C4-2B (cell line): ENCODE data around the gene POLA2.

Source experiments
- ZFX ChIP-seq: fragments of 450-650 bp; IDR thresholded peaks from 2 replicates; pipeline ENCODE4 v1.6.1; 2017
- TF ChIP-seq, protein P1 (sequence below): fragments of 450-650 bp; conservative IDR thresholded peaks from 2 replicates; pipeline ENCODE4 v1.5.1; 2017; ENCODE audit warnings: mild to moderate bottlenecking

DNA sequence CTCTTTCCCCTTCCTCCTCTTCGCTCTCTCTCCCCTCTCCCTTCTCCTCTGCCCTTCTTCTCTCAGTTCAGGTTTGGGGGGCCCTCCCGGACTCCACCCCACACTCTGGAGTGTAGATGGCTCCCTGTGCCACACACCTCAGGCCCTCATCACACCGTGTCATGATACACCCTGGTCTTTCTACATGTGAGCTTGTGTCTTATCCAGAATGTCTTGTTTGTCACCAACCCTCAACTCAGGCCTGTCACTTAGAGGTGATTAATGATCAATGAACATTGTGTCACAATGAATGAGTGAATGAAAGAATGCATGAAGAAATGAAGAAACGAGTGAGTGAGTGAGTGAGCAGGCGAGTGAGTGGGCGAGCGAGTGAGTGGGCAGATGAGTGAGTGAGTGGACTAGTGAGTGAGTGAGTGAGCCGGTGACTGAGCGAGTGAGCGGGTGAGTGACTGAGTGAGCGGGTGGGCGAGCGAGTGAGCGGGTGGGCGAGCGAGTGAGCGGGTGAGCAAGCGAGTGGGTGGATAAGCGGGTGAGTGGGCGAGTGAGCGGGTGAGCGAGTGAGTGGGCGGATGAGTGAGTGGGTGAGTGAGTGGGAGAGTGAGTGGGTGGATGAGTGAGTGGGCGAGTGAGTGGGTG, 46.2 kb upstream of the POLA2 start:
- TF ChIP-seq, protein P1, sequence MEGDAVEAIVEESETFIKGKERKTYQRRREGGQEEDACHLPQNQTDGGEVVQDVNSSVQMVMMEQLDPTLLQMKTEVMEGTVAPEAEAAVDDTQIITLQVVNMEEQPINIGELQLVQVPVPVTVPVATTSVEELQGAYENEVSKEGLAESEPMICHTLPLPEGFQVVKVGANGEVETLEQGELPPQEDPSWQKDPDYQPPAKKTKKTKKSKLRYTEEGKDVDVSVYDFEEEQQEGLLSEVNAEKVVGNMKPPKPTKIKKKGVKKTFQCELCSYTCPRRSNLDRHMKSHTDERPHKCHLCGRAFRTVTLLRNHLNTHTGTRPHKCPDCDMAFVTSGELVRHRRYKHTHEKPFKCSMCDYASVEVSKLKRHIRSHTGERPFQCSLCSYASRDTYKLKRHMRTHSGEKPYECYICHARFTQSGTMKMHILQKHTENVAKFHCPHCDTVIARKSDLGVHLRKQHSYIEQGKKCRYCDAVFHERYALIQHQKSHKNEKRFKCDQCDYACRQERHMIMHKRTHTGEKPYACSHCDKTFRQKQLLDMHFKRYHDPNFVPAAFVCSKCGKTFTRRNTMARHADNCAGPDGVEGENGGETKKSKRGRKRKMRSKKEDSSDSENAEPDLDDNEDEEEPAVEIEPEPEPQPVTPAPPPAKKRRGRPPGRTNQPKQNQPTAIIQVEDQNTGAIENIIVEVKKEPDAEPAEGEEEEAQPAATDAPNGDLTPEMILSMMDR = no peak
- TF ChIP-seq ZFX = no peak
